ENCODE results near the gene GUCY2D. TPM values are rescaled to one million over a fixed set of nuclear protein-coding genes. Genes with fewer than 3 reads are reported as not detected.

Gene GUCY2D
- total and polyA plus RNA-seq, 2 experiments from 2014 or later: 0.07 to 0.08 TPM

- TF ChIP-seq ZNF462 (CRISPR knock-in tag; IDR thresholded peaks at IDR 0.05): no peak
- no peak for TF ChIP-seq JUNB (IDR thresholded peaks at IDR 0.05; ENCODE audit: unreplicated experiment)
- TF ChIP-seq POLR2AphosphoS5 (IDR thresholded peaks at IDR 0.05; ENCODE audit: low read depth): no peak
- TF ChIP-seq STAT1 (IDR thresholded peaks at IDR 0.05; ENCODE audit: unreplicated experiment): no peak
Measured at GRCh38 chr17:8051831-8052230, 49.4 kb downstream of the GUCY2D start (continued).

- Histone ChIP-seq H3K9me2 (ENCODE audit: insufficient read depth) (no peaks in the 10 kb centered on the region), H3K4me1 (ENCODE audit: insufficient read depth) (no peaks in the 10 kb centered on the region), H3K27ac (ENCODE audit: low read depth) (no peak overlapping the region), H3K79me2 (replicated peaks; ENCODE audit: insufficient read depth) (no peaks in the 10 kb centered on the region), H3K27me3 (ENCODE audit: insufficient read depth) (peaks cover 12% of the 10 kb centered on the region), H3F3A (replicated peaks; ENCODE audit: low read depth) (no peaks in the 10 kb centered on the region), H3K4me3 (no peak overlapping the region), H2AFZ (no peak overlapping the region), H3K4me2 (no peak overlapping the region), H4K20me1 (replicated peaks; ENCODE audit: insufficient read depth) (no peaks in the 10 kb centered on the region), H3K36me3 (ENCODE audit: insufficient read depth) (no peaks in the 10 kb centered on the region)
- Mint-ChIP-seq H3K27me3 (ENCODE audit: insufficient read depth, low read depth, poor library complexity) (peaks cover 2% of the 10 kb centered on the region), H3K4me1 (peaks cover 4% of the 10 kb centered on the region; the same call in 1 of the 3 replicates), H3K36me3 (ENCODE audit: low read depth) (no peaks in the 10 kb centered on the region), H3K9me3 (no peaks in the 10 kb centered on the region), H3K4me3 (no peak overlapping the region), H3K27ac (no peak overlapping the region)
- no peak for DNase-seq (ENCODE audit: low spot score)
- no peak for ATAC-seq
- TF ChIP-seq ZNF331 (CRISPR knock-in tag; IDR thresholded peaks at IDR 0.05; ENCODE audit: low read depth) (no peak), ZNF462 (CRISPR knock-in tag; IDR thresholded peaks at IDR 0.05) (no peak)
Measured at GRCh38 chr17:8052256-8053252, 50.1 kb downstream of the GUCY2D start.

All from GM23338 (cell line).